Activated naive CD8-positive, alpha-beta T cell treated with anti-CD3 and anti-CD28 coated beads, Interleukin-2, amount 10 ng/mL, durations not matched to agents 7 days and 5 days (primary cell): ENCODE measurements around the gene RBMS1. TPM values are rescaled to one million over a fixed set of nuclear protein-coding genes. Genes with fewer than 3 reads are reported as not detected.
A peak's percentile ranks its signal among the peaks of the same experiment; 100 is the strongest.

ENCODE experiments used
- ATAC-seq: fragments of 150-1000 bp; cut with Tn5 transposase; one replicate; pipeline ENCODE4 v1.10.0; 2021; ENCODE audit warnings: low read depth, moderate library complexity
- POLR2A ChIA-PET: fragments of 350-600 bp; sonication (Branson Sonifier 250); formaldehyde crosslinking; loops from one replicate; lab custom pipeline; 2021; ENCODE audit warnings: antibody characterized with exemption; lab: Charles Lee
- DNase-seq: peaks from one replicate; pipeline ENCODE4 v3.0.0; 2021
- H3K27ac Mint-ChIP-seq: one replicate; pipeline ENCODE4 v1.8.0; 2022; ENCODE audit warnings: mild to moderate bottlenecking, mixed read lengths
- H3K27me3 Mint-ChIP-seq: one replicate; pipeline ENCODE4 v1.8.0; 2022; ENCODE audit warnings: mild to moderate bottlenecking, moderate library complexity, mixed read lengths
- H3K36me3 Mint-ChIP-seq: one replicate; pipeline ENCODE4 v1.8.0; 2021; ENCODE audit warnings: mild to moderate bottlenecking, mixed read lengths
- H3K4me1 Mint-ChIP-seq: one replicate; pipeline ENCODE4 v1.8.0; 2021; ENCODE audit warnings: mixed read lengths
- H3K4me3 Mint-ChIP-seq: one replicate; pipeline ENCODE4 v1.8.0; 2022; ENCODE audit warnings: mild to moderate bottlenecking, moderate library complexity, mixed read lengths
- H3K9me3 Mint-ChIP-seq: one replicate; pipeline ENCODE4 v1.8.0; 2021; ENCODE audit warnings: mixed read lengths
- total RNA-seq, 2 experiments: library from RNA; stranded (reverse); gene quantifications; one replicate each; pipeline ENCODE4 v1.2.3, GENCODE V29; 2021

The RBMS1 gene
- total RNA-seq, 2 experiments from 2014 or later: 87.9 to 90.6 TPM

- POLR2A ChIA-PET: interaction anchor here (0.6 kb wide), 1 partner anchor 91 kb away, joined by 4 read pairs; no protein-coding TSS in a partner anchor
- H3K36me3 Mint-ChIP-seq: peaks cover 4% of the 10 kb centered on the region
- no peak overlapping the region for H3K4me3 Mint-ChIP-seq
- H3K4me1 Mint-ChIP-seq: peaks cover 20% of the 10 kb centered on the region
- H3K27me3 Mint-ChIP-seq: no peaks in the 10 kb centered on the region
- peaks cover 6% of the 10 kb centered on the region for H3K9me3 Mint-ChIP-seq
- DNase-seq (no peak), ATAC-seq (no peak)
- H3K27ac Mint-ChIP-seq: no peak overlapping the region
Measured at GRCh38 chr2:160513120-160513519, 19.5 kb upstream of the RBMS1 start.

GRCh38 chr2:160512491-160512890, 18.9 kb upstream of the RBMS1 start:
- H3K36me3 Mint-ChIP-seq: peaks cover 4% of the 10 kb centered on the region
- POLR2A ChIA-PET: no interaction called here
- H3K27me3 Mint-ChIP-seq: no peaks in the 10 kb centered on the region
- no peak overlapping the region for H3K27ac Mint-ChIP-seq
- DNase-seq (no peak), ATAC-seq (no peak)
- H3K4me3 Mint-ChIP-seq: no peak overlapping the region
- H3K9me3 Mint-ChIP-seq: peaks cover 6% of the 10 kb centered on the region
- peaks cover 22% of the 10 kb centered on the region for H3K4me1 Mint-ChIP-seq

- no peak overlapping the region for H3K27ac Mint-ChIP-seq
- DNase-seq (no peak), ATAC-seq (no peak)
- no peaks in the 10 kb centered on the region for H3K36me3 Mint-ChIP-seq
- H3K4me1 Mint-ChIP-seq: peaks cover 16% of the 10 kb centered on the region
- no peaks in the 10 kb centered on the region for H3K27me3 Mint-ChIP-seq
- H3K9me3 Mint-ChIP-seq: peaks cover 5% of the 10 kb centered on the region
- H3K4me3 Mint-ChIP-seq: no peak overlapping the region
- POLR2A ChIA-PET: no interaction called here
Measured at GRCh38 chr2:160510617-160511016, 17.0 kb upstream of the RBMS1 start.

- Mint-ChIP-seq H3K36me3 (no peaks in the 10 kb centered on the region), H3K4me1 (peaks cover 12% of the 10 kb centered on the region), H3K4me3 (no peak overlapping the region), H3K27ac (no peak overlapping the region), H3K27me3 (no peaks in the 10 kb centered on the region), H3K9me3 (no peaks in the 10 kb centered on the region)
- DNase-seq: no peak
- POLR2A ChIA-PET: interaction anchor here (1.0 kb wide), 1 partner anchor 16 kb away, joined by 3 read pairs; the partner anchor contains the start of gene RBMS1
- no peak for ATAC-seq
Measured at GRCh38 chr2:160509016-160509415, 15.4 kb upstream of the RBMS1 start.

GRCh38 chr2:160507464-160507863, 13.9 kb upstream of the RBMS1 start:
- Mint-ChIP-seq H3K9me3 (no peaks in the 10 kb centered on the region), H3K27ac (no peak overlapping the region), H3K4me3 (peak overlapping the region; percentile 46), H3K27me3 (no peaks in the 10 kb centered on the region), H3K36me3 (no peaks in the 10 kb centered on the region), H3K4me1 (peaks cover 12% of the 10 kb centered on the region)
- ATAC-seq (no peak), DNase-seq (no peak)
- POLR2A ChIA-PET: no interaction called here

GRCh38 chr2:160507046-160507407, 13.4 kb upstream of the RBMS1 start:
- H3K36me3 Mint-ChIP-seq: no peaks in the 10 kb centered on the region
- peak overlapping the region; percentile 46 for H3K4me3 Mint-ChIP-seq
- H3K27me3 Mint-ChIP-seq: no peaks in the 10 kb centered on the region
- H3K9me3 Mint-ChIP-seq: no peaks in the 10 kb centered on the region
- H3K4me1 Mint-ChIP-seq: peaks cover 12% of the 10 kb centered on the region
- H3K27ac Mint-ChIP-seq: peak overlapping the region; percentile 43
- DNase-seq (no peak), ATAC-seq (peak; percentile 67)
- POLR2A ChIA-PET: no interaction called here

GRCh38 chr2:160506371-160507045, 12.9 kb upstream of the RBMS1 start:
- Mint-ChIP-seq H3K9me3 (no peaks in the 10 kb centered on the region), H3K27ac (peak overlapping the region; percentile 43), H3K4me3 (peak overlapping the region; percentile 46), H3K4me1 (peaks cover 12% of the 10 kb centered on the region), H3K36me3 (no peaks in the 10 kb centered on the region), H3K27me3 (no peaks in the 10 kb centered on the region)
- DNase-seq (no peak), ATAC-seq (no peak)
- POLR2A ChIA-PET: no interaction called here

GRCh38 chr2:160505256-160505655, 11.6 kb upstream of the RBMS1 start:
- Mint-ChIP-seq H3K9me3 (no peaks in the 10 kb centered on the region), H3K36me3 (no peaks in the 10 kb centered on the region)

GRCh38 chr2:160502478-160502877, 8.9 kb upstream of the RBMS1 start:
- no peak overlapping the region for H3K4me3 Mint-ChIP-seq
- H3K9me3 Mint-ChIP-seq: no peaks in the 10 kb centered on the region
- no peaks in the 10 kb centered on the region for H3K27me3 Mint-ChIP-seq
- POLR2A ChIA-PET: no interaction called here
- ATAC-seq (no peak), DNase-seq (no peak)
- H3K36me3 Mint-ChIP-seq: peaks cover 3% of the 10 kb centered on the region
- no peak overlapping the region for H3K27ac Mint-ChIP-seq
- H3K4me1 Mint-ChIP-seq: peaks cover 12% of the 10 kb centered on the region

More at GRCh38 chr2:160505256-160505655, 11.6 kb upstream of the RBMS1 start:
- no peaks in the 10 kb centered on the region for H3K27me3 Mint-ChIP-seq
- POLR2A ChIA-PET: no interaction called here
- peaks cover 12% of the 10 kb centered on the region for H3K4me1 Mint-ChIP-seq
- H3K4me3 Mint-ChIP-seq: no peak overlapping the region
- DNase-seq (no peak), ATAC-seq (no peak)
- no peak overlapping the region for H3K27ac Mint-ChIP-seq

- peaks cover 4% of the 10 kb centered on the region for H3K4me1 Mint-ChIP-seq
- POLR2A ChIA-PET: no interaction called here
- no peak overlapping the region for H3K4me3 Mint-ChIP-seq
- H3K9me3 Mint-ChIP-seq: no peaks in the 10 kb centered on the region
- no peak for DNase-seq
- H3K36me3 Mint-ChIP-seq: peaks cover 3% of the 10 kb centered on the region
- no peak overlapping the region for H3K27ac Mint-ChIP-seq
- no peak for ATAC-seq
- peaks cover under 1% of the 10 kb centered on the region for H3K27me3 Mint-ChIP-seq
Measured at GRCh38 chr2:160501370-160501769, 7.8 kb upstream of the RBMS1 start.

GRCh38 chr2:160499865-160500264, 6.3 kb upstream of the RBMS1 start:
- Mint-ChIP-seq H3K4me3 (no peak overlapping the region), H3K27me3 (peaks cover 9% of the 10 kb centered on the region), H3K4me1 (peaks cover 4% of the 10 kb centered on the region), H3K36me3 (peaks cover 3% of the 10 kb centered on the region), H3K9me3 (no peaks in the 10 kb centered on the region), H3K27ac (no peak overlapping the region)
- no peak for DNase-seq
- POLR2A ChIA-PET: no interaction called here
- no peak for ATAC-seq

- ATAC-seq (no peak), DNase-seq (no peak)
- H3K9me3 Mint-ChIP-seq: no peaks in the 10 kb centered on the region
- H3K4me3 Mint-ChIP-seq: no peak overlapping the region
- POLR2A ChIA-PET: interaction anchor here (0.7 kb wide), 1 partner anchor 108 kb away, joined by 4 read pairs; no protein-coding TSS in a partner anchor
- H3K4me1 Mint-ChIP-seq: peaks cover 6% of the 10 kb centered on the region
- peaks cover 9% of the 10 kb centered on the region for H3K27me3 Mint-ChIP-seq
- peaks cover 3% of the 10 kb centered on the region for H3K36me3 Mint-ChIP-seq
- no peak overlapping the region for H3K27ac Mint-ChIP-seq
Measured at GRCh38 chr2:160498137-160498536, 4.5 kb upstream of the RBMS1 start.

GRCh38 chr2:160494201-160494644, 616 bp upstream of the RBMS1 start:
- POLR2A ChIA-PET: no interaction called here
- Mint-ChIP-seq H3K27me3 (peaks cover 9% of the 10 kb centered on the region), H3K4me1 (peaks cover 23% of the 10 kb centered on the region), H3K9me3 (no peaks in the 10 kb centered on the region), H3K36me3 (no peaks in the 10 kb centered on the region), H3K27ac (peak overlapping the region; percentile 60), H3K4me3 (peak overlapping the region; percentile 93)
- DNase-seq (no peak), ATAC-seq (no peak)
